GM10847 (cell line): Measurements from ENCODE around the gene MSH2.

Experiments used
- POLR2A ChIP-seq: IDR thresholded peaks from 2 replicates; pipeline ENCODE4 v1.6.1; 2011; ENCODE audit not compliant: insufficient read length; ENCODE audit errors: extremely low read depth

The MSH2 gene

GRCh38 chr2:47403609-47404193, 745 bp downstream of the MSH2 start:
- TF ChIP-seq POLR2A, result no peak

- TF ChIP-seq POLR2A, result no peak
Observed at GRCh38 chr2:47404356-47404755, 1.4 kb downstream of the MSH2 start.

- no peak for TF ChIP-seq POLR2A
Observed at GRCh38 chr2:47405757-47406156, 2.8 kb downstream of the MSH2 start.

GRCh38 chr2:47414682-47415458, 11.9 kb downstream of the MSH2 start:
- no peak for TF ChIP-seq POLR2A

- TF ChIP-seq POLR2A, result no peak
Observed at GRCh38 chr2:47420214-47420613, 17.3 kb downstream of the MSH2 start.

GRCh38 chr2:47422016-47422415, 19.1 kb downstream of the MSH2 start:
- TF ChIP-seq POLR2A, result no peak

GRCh38 chr2:47422560-47422959, 19.6 kb downstream of the MSH2 start:
- TF ChIP-seq POLR2A, result no peak

- TF ChIP-seq POLR2A, result no peak
Observed at GRCh38 chr2:47426786-47427185, 23.8 kb downstream of the MSH2 start.

GRCh38 chr2:47429795-47430194, 26.8 kb downstream of the MSH2 start:
- TF ChIP-seq POLR2A, result no peak

- TF ChIP-seq POLR2A, result no peak
Observed at GRCh38 chr2:47437287-47437686, 34.3 kb downstream of the MSH2 start.

GRCh38 chr2:47438106-47438505, 35.1 kb downstream of the MSH2 start:
- no peak for TF ChIP-seq POLR2A

- no peak for TF ChIP-seq POLR2A
Observed at GRCh38 chr2:47438783-47439182, 35.8 kb downstream of the MSH2 start.

GRCh38 chr2:47451790-47452189, 48.8 kb downstream of the MSH2 start:
- no peak for TF ChIP-seq POLR2A

- no peak for TF ChIP-seq POLR2A
Observed at GRCh38 chr2:47452761-47453160, 49.8 kb downstream of the MSH2 start.

GRCh38 chr2:47455411-47455810, 52.5 kb downstream of the MSH2 start:
- no peak for TF ChIP-seq POLR2A

GRCh38 chr2:47456851-47457250, 53.9 kb downstream of the MSH2 start:
- TF ChIP-seq POLR2A, result no peak

GRCh38 chr2:47457268-47457667, 54.3 kb downstream of the MSH2 start:
- TF ChIP-seq POLR2A, result no peak
